HepG2 (cell line): ENCODE measurements around the gene ATAD1. TPM values are rescaled to one million over a fixed set of nuclear protein-coding genes. Genes with fewer than 3 reads are reported as not detected.
A peak's percentile ranks its signal among the peaks of the same experiment; 100 is the strongest.

Experiments
- ASH2L ChIP-seq: fragments of 300-600, 200-600 bp; sonication (generic); IDR thresholded peaks from 2 replicates; pipeline ENCODE4 v1.7.0; 2017; ENCODE audit warnings: low read depth, mild to moderate bottlenecking, moderate library complexity, mixed read lengths, low read length; ENCODE audit not compliant: insufficient read length
- EEA1 ChIP-seq: sonication (generic); formaldehyde crosslinking; IDR thresholded peaks from 2 replicates; pipeline ENCODE4 v1.5.1; 2020; ENCODE audit warnings: mild to moderate bottlenecking, missing genetic modification reagents, borderline replicate concordance
- IKZF1 ChIP-seq: fragments of 450-650 bp; IDR thresholded peaks from 2 replicates; pipeline ENCODE4 v1.7.1; 2016
- IKZF4 ChIP-seq: sonication (generic); formaldehyde crosslinking; IDR thresholded peaks from 2 replicates; pipeline ENCODE4 v1.5.1; 2020; ENCODE audit warnings: borderline replicate concordance, mild to moderate bottlenecking, low read depth, missing genetic modification reagents; ENCODE audit errors: not compliant biosample characterization
- PBX2 ChIP-seq: IDR thresholded peaks from 2 replicates; pipeline ENCODE4 v1.6.1; 2016; ENCODE audit warnings: control low read depth
- TFE3 ChIP-seq: IDR thresholded peaks from 2 replicates; pipeline ENCODE4 v1.6.1; 2016
- TIGD3 ChIP-seq: sonication (generic); formaldehyde crosslinking; IDR thresholded peaks from 2 replicates; pipeline ENCODE4 v1.5.1; 2020; ENCODE audit warnings: mild to moderate bottlenecking, missing genetic modification reagents, borderline replicate concordance
- ZBTB34 ChIP-seq: sonication (generic); formaldehyde crosslinking; IDR thresholded peaks from 2 replicates; pipeline ENCODE4 v1.8.0; 2022; ENCODE audit warnings: mild to moderate bottlenecking, missing genetic modification reagents
- ZFY ChIP-seq: sonication (generic); formaldehyde crosslinking; IDR thresholded peaks from 2 replicates; pipeline ENCODE4 v1.4.0; 2020; ENCODE audit warnings: missing genetic modification reagents
- ZMYM4 ChIP-seq: sonication (generic); formaldehyde crosslinking; IDR thresholded peaks from 2 replicates; pipeline ENCODE4 v1.8.1; 2023; ENCODE audit warnings: mild to moderate bottlenecking, missing genetic modification reagents
- ZNF17 ChIP-seq: sonication (generic); formaldehyde crosslinking; IDR thresholded peaks from 2 replicates; pipeline ENCODE4 v1.5.0; 2020; ENCODE audit warnings: mild to moderate bottlenecking, missing genetic modification reagents
- ZNF326 ChIP-seq: sonication (generic); formaldehyde crosslinking; IDR thresholded peaks from 2 replicates; pipeline ENCODE4 v1.4.0; 2020; ENCODE audit warnings: missing genetic modification reagents, borderline replicate concordance
- ZNF879 ChIP-seq: sonication (generic); formaldehyde crosslinking; IDR thresholded peaks from 2 replicates; pipeline ENCODE4 v1.8.1; 2023; ENCODE audit warnings: missing genetic modification reagents
- polyA plus RNA-seq, 8 experiments: library from polyadenylated mRNA; depleted of rRNA in 3 of 8; stranded (reverse) in 7 of 8; unstranded in 1 of 8; fragments of >200 nt; fragmentation: Illumina TruSeq in 4 of 8; extraction: Trizol in 4 of 8; gene quantifications; 2 replicates each; pipeline versions ENCODE4 v1.2.1 to v1.2.3, GENCODE V29; 2011 to 2016; ENCODE audit warnings: low read depth in 4 of 8, missing spikeins in 1 of 8, mixed read lengths in 1 of 8; ENCODE audit not compliant: insufficient read depth in 1 of 8
- total RNA-seq, 5 experiments: library from RNA; depleted of rRNA; stranded (reverse); fragments of >200 nt; fragmentation: Illumina TruSeq; extraction: Trizol; gene quantifications; 2 replicates each; pipeline ENCODE4 v1.2.3, GENCODE V29; 2016; ENCODE audit warnings: low read depth in 1 of 5
- TF ChIP-seq, protein P1 (sequence below): sonication (generic); formaldehyde crosslinking; IDR thresholded peaks from 2 replicates; pipeline ENCODE4 v1.4.0; 2020; ENCODE audit warnings: missing genetic modification reagents, borderline replicate concordance
- TF ChIP-seq, protein P2 (sequence below): sonication (generic); formaldehyde crosslinking; IDR thresholded peaks from 2 replicates; pipeline ENCODE4 v1.4.0; 2020; ENCODE audit warnings: missing genetic modification reagents, borderline replicate concordance

ATAD1 gene
- total and polyA plus RNA-seq, 2 of the 13 experiments (the other 11 are each of a cell fraction or from before 2014, with no cell fraction given): 14.9 to 28.2 TPM

- 0 out of 2 replicates have a peak, but pooled peaks have one; percentile 14 for TF ChIP-seq ZBTB34 (CRISPR knock-in tag)
- TF ChIP-seq TIGD3 (CRISPR knock-in tag): no peak
- peak; percentile 83 for TF ChIP-seq ASH2L
- TF ChIP-seq, protein P1, sequence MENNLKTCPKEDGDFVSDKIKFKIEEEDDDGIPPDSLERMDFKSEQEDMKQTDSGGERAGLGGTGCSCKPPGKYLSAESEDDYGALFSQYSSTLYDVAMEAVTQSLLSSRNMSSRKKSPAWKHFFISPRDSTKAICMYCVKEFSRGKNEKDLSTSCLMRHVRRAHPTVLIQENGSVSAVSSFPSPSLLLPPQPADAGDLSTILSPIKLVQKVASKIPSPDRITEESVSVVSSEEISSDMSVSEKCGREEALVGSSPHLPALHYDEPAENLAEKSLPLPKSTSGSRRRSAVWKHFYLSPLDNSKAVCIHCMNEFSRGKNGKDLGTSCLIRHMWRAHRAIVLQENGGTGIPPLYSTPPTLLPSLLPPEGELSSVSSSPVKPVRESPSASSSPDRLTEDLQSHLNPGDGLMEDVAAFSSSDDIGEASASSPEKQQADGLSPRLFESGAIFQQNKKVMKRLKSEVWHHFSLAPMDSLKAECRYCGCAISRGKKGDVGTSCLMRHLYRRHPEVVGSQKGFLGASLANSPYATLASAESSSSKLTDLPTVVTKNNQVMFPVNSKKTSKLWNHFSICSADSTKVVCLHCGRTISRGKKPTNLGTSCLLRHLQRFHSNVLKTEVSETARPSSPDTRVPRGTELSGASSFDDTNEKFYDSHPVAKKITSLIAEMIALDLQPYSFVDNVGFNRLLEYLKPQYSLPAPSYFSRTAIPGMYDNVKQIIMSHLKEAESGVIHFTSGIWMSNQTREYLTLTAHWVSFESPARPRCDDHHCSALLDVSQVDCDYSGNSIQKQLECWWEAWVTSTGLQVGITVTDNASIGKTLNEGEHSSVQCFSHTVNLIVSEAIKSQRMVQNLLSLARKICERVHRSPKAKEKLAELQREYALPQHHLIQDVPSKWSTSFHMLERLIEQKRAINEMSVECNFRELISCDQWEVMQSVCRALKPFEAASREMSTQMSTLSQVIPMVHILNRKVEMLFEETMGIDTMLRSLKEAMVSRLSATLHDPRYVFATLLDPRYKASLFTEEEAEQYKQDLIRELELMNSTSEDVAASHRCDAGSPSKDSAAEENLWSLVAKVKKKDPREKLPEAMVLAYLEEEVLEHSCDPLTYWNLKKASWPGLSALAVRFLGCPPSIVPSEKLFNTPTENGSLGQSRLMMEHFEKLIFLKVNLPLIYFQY (CRISPR knock-in tag): peak; percentile 49; the same call in 1 of the 2 replicates
- TF ChIP-seq EEA1 (CRISPR knock-in tag): no peak; the same call in 1 of the 2 replicates
- TF ChIP-seq ZNF879 (CRISPR knock-in tag): no peak
- peak; percentile 81; the same call in 1 of the 2 replicates for TF ChIP-seq TFE3 (CRISPR knock-in tag)
- peak; percentile 98 for TF ChIP-seq ZMYM4 (CRISPR knock-in tag)
- TF ChIP-seq, protein P2, sequence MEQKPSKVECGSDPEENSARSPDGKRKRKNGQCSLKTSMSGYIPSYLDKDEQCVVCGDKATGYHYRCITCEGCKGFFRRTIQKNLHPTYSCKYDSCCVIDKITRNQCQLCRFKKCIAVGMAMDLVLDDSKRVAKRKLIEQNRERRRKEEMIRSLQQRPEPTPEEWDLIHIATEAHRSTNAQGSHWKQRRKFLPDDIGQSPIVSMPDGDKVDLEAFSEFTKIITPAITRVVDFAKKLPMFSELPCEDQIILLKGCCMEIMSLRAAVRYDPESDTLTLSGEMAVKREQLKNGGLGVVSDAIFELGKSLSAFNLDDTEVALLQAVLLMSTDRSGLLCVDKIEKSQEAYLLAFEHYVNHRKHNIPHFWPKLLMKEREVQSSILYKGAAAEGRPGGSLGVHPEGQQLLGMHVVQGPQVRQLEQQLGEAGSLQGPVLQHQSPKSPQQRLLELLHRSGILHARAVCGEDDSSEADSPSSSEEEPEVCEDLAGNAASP (CRISPR knock-in tag): peak; percentile 68; the same call in 1 of the 2 replicates
- TF ChIP-seq IKZF4 (CRISPR knock-in tag): peak; percentile 63
- no peak for TF ChIP-seq IKZF1
- TF ChIP-seq PBX2 (CRISPR knock-in tag): no peak
- TF ChIP-seq ZNF326: no peak
- TF ChIP-seq ZFY (CRISPR knock-in tag): peak; percentile 81
- no peak for TF ChIP-seq ZNF17 (CRISPR knock-in tag)
Observed at GRCh38 chr10:87863053-87863943, 45.3 kb upstream of the ATAD1 start, which contains the start of the genes KLLN and PTEN (continued).
